Neutrophil (primary cell): ENCODE measurements around the gene UBLCP1.
A peak's percentile ranks its signal among the peaks of the same experiment; 100 is the strongest.
"Not testable (repeated sequence)": the region's sequence is repeated elsewhere in the genome, so short reads cannot be mapped to it uniquely, and the experiment has no call there.

Source experiments
- H3K27ac ChIP-seq: fragments of 200-600 bp; sonication (generic); 2 replicates; pipeline ENCODE4 v1.5.1; 2016; ENCODE audit warnings: mild to moderate bottlenecking, moderate library complexity
- H3K27me3 ChIP-seq: fragments of 200-600 bp; sonication (generic); 2 replicates; pipeline ENCODE4 v1.6.0; 2016; ENCODE audit warnings: mild to moderate bottlenecking
- H3K36me3 ChIP-seq: fragments of 200-600 bp; sonication (generic); 2 replicates; pipeline ENCODE4 v1.5.1; 2017
- H3K4me1 ChIP-seq, 2 experiments: fragments of 200-600 bp in 1 of 2; sonication (generic) in 1 of 2; 1 replicate in 1 of 2; 2 replicates in 1 of 2; pipeline versions ENCODE4 v1.5.1 to v1.6.1; 2013 to 2016; ENCODE audit warnings: low read depth in 1 of 2, low read length in 1 of 2, mild to moderate bottlenecking in 1 of 2, moderate library complexity in 1 of 2; ENCODE audit not compliant: control insufficient read depth in 1 of 2, insufficient read depth in 1 of 2
- H3K4me3 ChIP-seq, 2 experiments: fragments of 200-600 bp in 1 of 2; sonication (generic) in 1 of 2; 1 replicate in 1 of 2; 2 replicates in 1 of 2; pipeline ENCODE4 v1.5.1; 2013 to 2016; ENCODE audit warnings: low read depth in 1 of 2, low read length in 1 of 2, mild to moderate bottlenecking in 1 of 2, moderate library complexity in 1 of 2
- H3K9me3 ChIP-seq: fragments of 200-600 bp; sonication (generic); 2 replicates; pipeline ENCODE4 v1.5.1; 2016
- CTCF ChIP-seq: fragments of 200-600 bp; sonication (generic); IDR thresholded peaks from 2 replicates; pipeline ENCODE4 v1.5.1; 2016; ENCODE audit warnings: antibody characterized with exemption

Gene UBLCP1

DNA sequence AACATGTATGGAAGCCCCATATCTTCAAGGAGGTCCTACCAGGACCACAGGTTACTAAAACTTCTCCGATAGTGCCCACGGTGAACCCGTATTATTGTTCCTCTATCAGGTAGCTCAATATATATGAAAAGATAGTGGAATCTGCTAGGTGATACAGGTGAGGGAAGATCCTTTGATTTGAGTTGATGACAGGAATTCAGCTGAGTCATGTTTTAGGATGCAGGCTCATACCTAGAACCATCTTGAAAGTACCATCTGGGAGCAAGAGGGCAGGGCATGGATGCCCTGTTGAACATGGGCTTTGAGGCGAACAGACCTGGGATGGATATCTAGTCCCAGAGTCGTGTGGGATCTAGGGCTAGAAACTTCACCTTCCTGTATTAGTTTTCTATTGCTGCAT lies 31.8 kb downstream of the UBLCP1 start:
- Histone ChIP-seq H3K4me3 (no peak overlapping the region), H3K36me3 (no peaks in the 10 kb centered on the region), H3K27ac (no peak overlapping the region), H3K27me3 (no peaks in the 10 kb centered on the region), H3K4me1 (no peaks in the 10 kb centered on the region), H3K9me3 (no peaks in the 10 kb centered on the region)
- TF ChIP-seq CTCF = no peak

GRCh38 chr5:159297300-159297699 lies 34.2 kb downstream of the UBLCP1 start:
- H3K4me3 ChIP-seq, H3K4me1 ChIP-seq, H3K36me3 ChIP-seq, H3K9me3 ChIP-seq, H3K27ac ChIP-seq, H3K27me3 ChIP-seq: not testable (repeated sequence)

DNA sequence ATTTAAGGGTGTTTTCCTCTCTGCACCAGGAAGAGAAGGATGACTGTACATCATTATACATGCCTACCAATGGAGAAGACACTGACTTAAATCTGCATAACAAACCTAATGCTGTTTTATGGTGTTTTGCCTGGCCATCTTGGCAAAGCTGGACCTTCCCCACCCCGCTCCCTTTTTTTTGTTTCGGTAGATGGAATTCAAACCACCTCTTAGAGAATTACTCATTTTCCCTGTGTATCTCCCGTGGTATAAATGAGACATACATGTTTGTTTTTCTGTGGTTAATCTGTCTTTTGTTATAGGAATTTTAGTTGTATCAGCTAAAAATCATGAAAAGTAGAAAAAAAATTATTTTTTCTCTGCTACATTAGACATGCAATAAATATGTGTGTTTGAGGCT lies 38.4 kb downstream of the UBLCP1 start:
- Histone ChIP-seq H3K4me1 (peaks cover 3 to 5% of the 10 kb centered on the region in 2 experiments), H3K36me3 (no peaks in the 10 kb centered on the region), H3K27me3 (no peaks in the 10 kb centered on the region), H3K27ac (peak overlapping the region; percentile 69), H3K9me3 (peaks cover 8% of the 10 kb centered on the region), H3K4me3 (no peak overlapping the region)
- TF ChIP-seq CTCF = no peak

GRCh38 chr5:159301929-159302860 lies 39.1 kb downstream of the UBLCP1 start:
- not testable (repeated sequence) for H3K4me3 ChIP-seq, H3K9me3 ChIP-seq, H3K36me3 ChIP-seq, H3K4me1 ChIP-seq, H3K27me3 ChIP-seq
- peak overlapping the region; percentile 69 for H3K27ac ChIP-seq

DNA sequence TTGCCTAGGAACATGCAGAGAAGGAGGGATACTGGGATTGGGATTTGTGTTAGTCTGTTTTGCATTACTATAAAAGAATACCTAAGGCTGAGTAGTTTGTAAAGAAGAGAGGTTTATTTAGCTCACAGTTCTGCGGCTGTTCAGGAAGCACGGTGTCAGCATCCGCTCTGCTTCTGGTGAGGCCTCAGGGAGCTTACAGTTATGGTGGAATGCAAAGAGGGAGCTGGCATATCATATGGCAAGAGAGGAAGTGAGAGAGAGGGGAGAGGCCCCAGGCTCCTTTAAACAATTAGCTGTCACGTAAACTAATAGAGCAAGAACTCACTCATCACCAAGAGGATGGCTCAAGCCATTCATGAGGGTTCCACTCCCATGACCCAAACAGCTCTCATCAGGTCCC lies 40.2 kb downstream of the UBLCP1 start:
- Histone ChIP-seq H3K27me3 (peaks cover 13% of the 10 kb centered on the region), H3K4me1 (peaks cover 3 to 5% of the 10 kb centered on the region in 2 experiments), H3K4me3 (no peak overlapping the region), H3K27ac (no peak overlapping the region), H3K36me3 (no peaks in the 10 kb centered on the region), H3K9me3 (peaks cover 8% of the 10 kb centered on the region)
- TF ChIP-seq CTCF = no peak

DNA sequence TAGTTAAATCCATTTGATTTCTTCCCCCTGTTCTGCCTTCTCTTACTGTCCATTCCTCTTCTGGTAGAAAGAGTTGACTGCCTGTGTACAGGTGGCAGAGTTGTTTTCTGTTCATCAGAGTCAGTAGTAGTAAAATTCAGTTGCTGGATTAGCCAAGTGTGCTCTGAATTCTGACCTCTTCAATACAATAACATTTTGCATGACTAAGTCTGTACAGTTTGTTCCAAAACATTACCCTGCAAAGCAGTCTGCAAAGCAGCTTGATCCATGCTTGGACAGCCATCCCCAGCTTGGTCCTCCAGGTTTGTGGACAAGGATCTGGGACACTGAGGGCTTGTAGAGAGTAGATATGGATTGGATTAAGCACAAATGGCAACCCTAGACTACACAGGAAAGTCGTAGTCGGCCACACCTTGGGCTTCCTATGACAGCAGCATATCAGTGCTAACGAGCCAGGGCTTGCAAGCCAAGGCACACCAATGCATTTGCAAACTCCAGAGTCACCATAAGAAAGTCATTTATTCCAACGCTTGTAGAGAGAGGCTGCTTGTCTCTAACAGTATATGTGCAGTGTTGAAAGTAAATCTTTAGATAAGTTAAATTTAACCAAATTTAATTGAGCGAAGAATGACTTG lies 42.0 kb downstream of the UBLCP1 start:
- no peaks in the 10 kb centered on the region for H3K36me3 ChIP-seq
- no peak overlapping the region for H3K27ac ChIP-seq
- H3K27me3 ChIP-seq = peaks cover 31% of the 10 kb centered on the region
- no peak overlapping the region for H3K4me3 ChIP-seq
- peaks cover 3 to 5% of the 10 kb centered on the region in 2 experiments for H3K4me1 ChIP-seq
- peaks cover 8% of the 10 kb centered on the region for H3K9me3 ChIP-seq
- no peak for TF ChIP-seq CTCF
